HepG2 (cell line): ENCODE results near the gene SCN8A. TPM values are rescaled to one million over a fixed set of nuclear protein-coding genes. Genes with fewer than 3 reads are reported as not detected.

Experiments used
- ATAC-seq: fragments of 200-7000 bp; cut with Tn5 transposase; 3 replicates; pipeline ENCODE4 v1.9.1; 2020; ENCODE audit warnings: mild to moderate bottlenecking, moderate library complexity
- BruUV-seq: library from RNA; stranded (reverse); fragments of 400-500 nt; replicated peaks from 2 replicates; lab custom pipeline; 2021; lab: Mats Ljungman, UMichigan
- CTCF ChIA-PET: fragments of 300-600 bp; formaldehyde crosslinking; extraction: SDS; loops from one replicate; lab custom pipeline; 2021; ENCODE audit warnings: low total read pairs, inconsistent platforms, low intra/inter-chr PET ratio; lab: Yijun Ruan, JAX
- POLR2A ChIA-PET: fragments of 350-600 bp; sonication (Branson Sonifier 250); formaldehyde crosslinking; loops from one replicate; lab custom pipeline; 2020; ENCODE audit warnings: antibody characterized with exemption, inconsistent platforms; lab: Yijun Ruan, JAX
- DNase-seq: peaks from one replicate; pipeline ENCODE4 v3.0.0-alpha.2; 2015; ENCODE audit warnings: low spot score
- FAIRE-seq: peaks from 3 replicates; lab custom pipeline; 2011; peaks lifted over from hg19 to GRCh38; lab: Jason Lieb, UNC
- H2AFZ ChIP-seq: one replicate; pipeline ENCODE4 v1.6.1; 2011; ENCODE audit warnings: low read length, inconsistent platforms
- H3K27ac ChIP-seq: fragments of 300-600 bp; 3 replicates; pipeline ENCODE4 v1.8.0; 2011; ENCODE audit warnings: mixed run types, mild to moderate bottlenecking, mixed read lengths, low read length, inconsistent platforms; ENCODE audit not compliant: insufficient read depth; ENCODE audit errors: extremely low read length
- H3K27me3 ChIP-seq, 2 experiments: fragments of 200-600 bp in 1 of 2; 2 replicates in 1 of 2; 3 replicates in 1 of 2; pipeline versions ENCODE4 v1.6.0 to v1.8.0; 2011; ENCODE audit warnings: low read length in 2 of 2, mild to moderate bottlenecking in 2 of 2, moderate library complexity in 2 of 2, inconsistent platforms in 1 of 2; ENCODE audit not compliant: insufficient read depth in 2 of 2, control insufficient read depth in 1 of 2
- H3K36me3 ChIP-seq, 2 experiments: fragments of 200-600 bp in 1 of 2; replicated peaks in 1 of 2; 2 replicates in 1 of 2; 3 replicates in 1 of 2; pipeline versions ENCODE4 v1.5.1 to v1.8.0; 2011; ENCODE audit warnings: low read length in 2 of 2, inconsistent platforms in 1 of 2; ENCODE audit not compliant: insufficient read depth in 2 of 2, control insufficient read depth in 1 of 2
- H3K4me1 ChIP-seq: 2 replicates; pipeline ENCODE4 v1.5.1; 2012; ENCODE audit warnings: low read length, inconsistent platforms; ENCODE audit not compliant: insufficient read depth
- H3K4me2 ChIP-seq: 2 replicates; pipeline ENCODE4 v1.6.0; 2011; ENCODE audit warnings: low read depth, low read length, inconsistent platforms
- H3K4me3 ChIP-seq, 3 experiments: fragments of 200-600 bp in 1 of 3; sonication (generic), shearing (Covaris generic) in 1 of 3; replicated peaks in 1 of 3; 2 replicates each; pipeline ENCODE4 v1.5.1; 2011 to 2016; ENCODE audit warnings: low read length in 3 of 3, inconsistent platforms in 2 of 3, low read depth in 2 of 3, mild to moderate bottlenecking in 2 of 3, control low read depth in 1 of 3, mixed read lengths in 1 of 3; ENCODE audit not compliant: insufficient read depth in 1 of 3
- H3K79me2 ChIP-seq: one replicate; pipeline ENCODE4 v1.6.1; 2011; ENCODE audit warnings: low read length, inconsistent platforms; ENCODE audit not compliant: insufficient read depth
- H3K9ac ChIP-seq: 2 replicates; pipeline ENCODE4 v1.6.0; 2011; ENCODE audit warnings: mild to moderate bottlenecking, low read depth, low read length, inconsistent platforms; ENCODE audit not compliant: insufficient read depth
- H3K9me3 ChIP-seq: 2 replicates; pipeline ENCODE4 v1.5.1; 2012; ENCODE audit warnings: mild to moderate bottlenecking, low read length
- H4K20me1 ChIP-seq: 2 replicates; pipeline ENCODE4 v1.6.0; 2011; ENCODE audit warnings: inconsistent platforms, mild to moderate bottlenecking, low read length, moderate library complexity; ENCODE audit not compliant: insufficient read depth
- ESRRA ChIP-seq: sonication (generic); formaldehyde crosslinking; IDR thresholded peaks from 2 replicates; pipeline ENCODE4 v1.5.1; 2020; ENCODE audit warnings: mild to moderate bottlenecking, low read depth, missing genetic modification reagents
- GMEB2 ChIP-seq: IDR thresholded peaks from 2 replicates; pipeline ENCODE4 v1.6.1; 2016; ENCODE audit warnings: missing biosample characterization, missing genetic modification reagents, low read depth
- IKZF4 ChIP-seq: sonication (generic); formaldehyde crosslinking; IDR thresholded peaks from 2 replicates; pipeline ENCODE4 v1.5.1; 2020; ENCODE audit warnings: borderline replicate concordance, mild to moderate bottlenecking, low read depth, missing genetic modification reagents; ENCODE audit errors: not compliant biosample characterization
- MATR3 ChIP-seq: sonication (generic); formaldehyde crosslinking; IDR thresholded peaks from 2 replicates; pipeline ENCODE4 v1.4.0; 2020; ENCODE audit warnings: missing genetic modification reagents
- REST ChIP-seq, 2 experiments: IDR thresholded peaks; 2 replicates each; pipeline ENCODE4 v1.6.1; 2011 to 2012; ENCODE audit warnings: low read length in 2 of 2, borderline replicate concordance in 1 of 2, low read depth in 1 of 2, mild to moderate bottlenecking in 1 of 2, moderate library complexity in 1 of 2
- STAT6 ChIP-seq: sonication (generic); formaldehyde crosslinking; IDR thresholded peaks from 2 replicates; pipeline ENCODE4 v1.4.0; 2020; ENCODE audit warnings: missing genetic modification reagents, mild to moderate bottlenecking, borderline replicate concordance
- ZBTB25 ChIP-seq: IDR thresholded peaks from 2 replicates; pipeline ENCODE4 v1.6.1; 2018; ENCODE audit warnings: missing genetic modification reagents
- ZBTB49 ChIP-seq: sonication (generic); formaldehyde crosslinking; IDR thresholded peaks from 2 replicates; pipeline ENCODE4 v1.4.0; 2020; ENCODE audit warnings: missing genetic modification reagents, borderline replicate concordance
- ZFP36L1 ChIP-seq: sonication (generic); formaldehyde crosslinking; IDR thresholded peaks from 2 replicates; pipeline ENCODE4 v1.8.0; 2022; ENCODE audit warnings: mild to moderate bottlenecking, missing genetic modification reagents, moderate library complexity
- ZNF83 ChIP-seq: sonication (generic); formaldehyde crosslinking; IDR thresholded peaks from 2 replicates; pipeline ENCODE4 v1.4.0; 2020; ENCODE audit warnings: missing genetic modification reagents, mild to moderate bottlenecking, borderline replicate concordance
- ZSCAN30 ChIP-seq: sonication (generic); formaldehyde crosslinking; IDR thresholded peaks from 2 replicates; pipeline ENCODE4 v1.5.0; 2020; ENCODE audit warnings: mild to moderate bottlenecking, missing genetic modification reagents
- WGBS: methylation state at CpG from one replicate; pipeline ENCODE4 v1.1.6; 2017; ENCODE audit warnings: low lambda C conversion rate; 5-methylcytosine and 5-hydroxymethylcytosine counted together
- in situ Hi-C: cut with HindIII; loops from 2 replicates; pipeline ENCODE4 v1.10.0; 2017; ENCODE audit warnings: low pct_unique_long_range_greater_than_20kb; ENCODE audit not compliant: extremely low pct_ligation_motif_present
- intact Hi-C: fragments of 100-400 bp; cut with micrococcal nuclease; formaldehyde crosslinking; loops from one replicate; pipeline ENCODE4 v1.10.0; 2022; ENCODE audit not compliant: unreplicated experiment
- polyA plus RNA-seq, 8 experiments: library from polyadenylated mRNA; depleted of rRNA in 3 of 8; stranded (reverse) in 7 of 8; unstranded in 1 of 8; fragments of >200 nt; fragmentation: Illumina TruSeq in 4 of 8; extraction: Trizol in 4 of 8; gene quantifications; 2 replicates each; pipeline versions ENCODE4 v1.2.1 to v1.2.3, GENCODE V29; 2011 to 2016; ENCODE audit warnings: low read depth in 4 of 8, missing spikeins in 1 of 8, mixed read lengths in 1 of 8; ENCODE audit not compliant: insufficient read depth in 1 of 8
- total RNA-seq, 5 experiments: library from RNA; depleted of rRNA; stranded (reverse); fragments of >200 nt; fragmentation: Illumina TruSeq; extraction: Trizol; gene quantifications; 2 replicates each; pipeline ENCODE4 v1.2.3, GENCODE V29; 2016; ENCODE audit warnings: low read depth in 1 of 5

The SCN8A gene
- total and polyA plus RNA-seq, 2 of the 13 experiments (the other 11 are each of a cell fraction or from before 2014, with no cell fraction given): 0.57 to 1.4 TPM

- CTCF ChIA-PET: no interaction called here
- TF ChIP-seq ZFP36L1 (CRISPR knock-in tag) (no peak), ZSCAN30 (CRISPR knock-in tag) (no peak), ESRRA (CRISPR knock-in tag) (no peak), ZBTB49 (CRISPR knock-in tag) (no peak), STAT6 (CRISPR knock-in tag) (no peak), REST (IDR thresholded peaks at IDR 0.05; ENCODE audit: borderline replicate concordance in 1 of 2, low read depth in 1 of 2, low read length in 2 of 2) (no peak), GMEB2 (CRISPR knock-in tag) (no peak), ZBTB25 (CRISPR knock-in tag) (no peak), ZNF83 (CRISPR knock-in tag) (no peak), IKZF4 (CRISPR knock-in tag) (no peak), MATR3 (CRISPR knock-in tag) (no peak)
These were observed 42.8 kb upstream of the SCN8A start for GRCh38 chr12:51548241-51548640.

More at GRCh38 chr12:51548241-51548640, 42.8 kb upstream of the SCN8A start:
- no peak for FAIRE-seq
- H3K4me2 ChIP-seq: no peak overlapping the region
- no peak overlapping the region for H3K4me3 ChIP-seq
- no peak for DNase-seq
- no TSS peak for BruUV-seq
- no peak overlapping the region for H2AFZ ChIP-seq
- POLR2A ChIA-PET: no interaction called here
- H3K27ac ChIP-seq: no peak overlapping the region
- ATAC-seq: no peak
- no peaks in the 10 kb centered on the region for H4K20me1 ChIP-seq
- in situ Hi-C loops: no loop called here
- H3K9ac ChIP-seq: no peak overlapping the region
- no peaks in the 10 kb centered on the region for H3K79me2 ChIP-seq
- 10% methylated on average over 2 of the region's 2 CpGs for WGBS
- intact Hi-C loops: no loop called here
- no peaks in the 10 kb centered on the region for H3K36me3 ChIP-seq
- H3K4me1 ChIP-seq: no peaks in the 10 kb centered on the region
- H3K9me3 ChIP-seq: no peaks in the 10 kb centered on the region
- H3K27me3 ChIP-seq: peaks cover 2 to 4% of the 10 kb centered on the region in 2 experiments; a peak in 3 of 5 replicates
